Endodermal cell (in vitro differentiated cells): ENCODE results near the gene PPIL1. TPM values are rescaled to one million over a fixed set of nuclear protein-coding genes. Genes with fewer than 3 reads are reported as not detected.
A peak's percentile ranks its signal among the peaks of the same experiment; 100 is the strongest.

Experiments
- DNase-seq: peaks from one replicate; pipeline ENCODE4 v3.0.0-alpha.2; 2017
- H3K27ac ChIP-seq: 2 replicates; pipeline ENCODE4 v1.5.1; 2013; ENCODE audit warnings: mild to moderate bottlenecking, low read depth, low read length, moderate library complexity
- H3K27me3 ChIP-seq: 2 replicates; pipeline ENCODE4 v1.6.1; 2013; ENCODE audit warnings: mild to moderate bottlenecking, low read length, moderate library complexity; ENCODE audit not compliant: insufficient read depth, control insufficient read depth, poor library complexity, severe bottlenecking
- H3K36me3 ChIP-seq: 2 replicates; pipeline ENCODE4 v1.7.0; 2013; ENCODE audit warnings: mild to moderate bottlenecking, low read length, moderate library complexity; ENCODE audit not compliant: control insufficient read depth, insufficient read depth
- H3K4me1 ChIP-seq: one replicate; pipeline ENCODE4 v1.7.0; 2013; ENCODE audit warnings: low read length; ENCODE audit not compliant: control insufficient read depth, insufficient read depth
- H3K4me3 ChIP-seq: 2 replicates; pipeline ENCODE4 v1.5.1; 2013; ENCODE audit warnings: mild to moderate bottlenecking, low read length, moderate library complexity
- H3K9ac ChIP-seq: 2 replicates; pipeline ENCODE4 v1.6.1; 2013; ENCODE audit warnings: mild to moderate bottlenecking, low read length, moderate library complexity; ENCODE audit not compliant: poor library complexity, severe bottlenecking; ENCODE audit errors: extremely low read depth
- H3K9me3 ChIP-seq: 2 replicates; pipeline ENCODE4 v1.6.1; 2013; ENCODE audit warnings: mild to moderate bottlenecking, low read length, moderate library complexity; ENCODE audit not compliant: control insufficient read depth
- H3K27ac Mint-ChIP-seq: 2 replicates; pipeline ENCODE4 v1.8.0; 2020; ENCODE audit warnings: mixed read lengths
- H3K27me3 Mint-ChIP-seq: 2 replicates; pipeline ENCODE4 v1.8.0; 2021; ENCODE audit warnings: mild to moderate bottlenecking, mixed read lengths; ENCODE audit not compliant: insufficient read depth
- H3K36me3 Mint-ChIP-seq: 2 replicates; pipeline ENCODE4 v1.8.0; 2020; ENCODE audit warnings: low read depth, mixed read lengths
- H3K4me1 Mint-ChIP-seq: 2 replicates; pipeline ENCODE4 v1.8.0; 2020; ENCODE audit warnings: mixed read lengths
- H3K4me3 Mint-ChIP-seq: 2 replicates; pipeline ENCODE4 v1.8.0; 2020; ENCODE audit warnings: mild to moderate bottlenecking, moderate library complexity, mixed read lengths
- H3K9me3 Mint-ChIP-seq: 2 replicates; pipeline ENCODE4 v1.8.0; 2020; ENCODE audit warnings: mild to moderate bottlenecking, mixed read lengths
- CTCF ChIP-seq: fragments of 200-600 bp; sonication (generic); conservative IDR thresholded peaks from 2 replicates; pipeline ENCODE4 v1.5.0; 2021; ENCODE audit warnings: antibody characterized with exemption, mild to moderate bottlenecking
- WGBS, 2 experiments: methylation state at CpG; one replicate each; pipeline versions ENCODE4 v1.1.5 to v1.1.7; 2013; ENCODE audit warnings: missing lambda C conversion rate in 2 of 2, mixed read lengths in 1 of 2; ENCODE audit not compliant: insufficient coverage in 1 of 2, insufficient read length in 1 of 2; 5-methylcytosine and 5-hydroxymethylcytosine counted together
- total RNA-seq, 2 donors: library from RNA; stranded (reverse); fragmentation: NEBNext Ultra II Directional in 1 of 2; extraction: Animal tissue kit (Norgen Biotek cat#: 25700) in 1 of 2; gene quantifications; 2 replicates in 1 of 2; 3 replicates in 1 of 2; pipeline ENCODE4 v1.2.1, GENCODE V29; 2021

The PPIL1 gene
- total RNA-seq, 2 donors from 2014 or later: 36.7 to 53.3 TPM

- DNase-seq: no peak
- H3K4me3 ChIP-seq: no peak overlapping the region
- peaks cover 3% of the 10 kb centered on the region for H3K27me3 Mint-ChIP-seq
- no peak overlapping the region for H3K9ac ChIP-seq
- H3K9me3 ChIP-seq: no peaks in the 10 kb centered on the region
- peaks cover 9% of the 10 kb centered on the region for H3K4me1 Mint-ChIP-seq
- no peak overlapping the region for H3K27ac Mint-ChIP-seq
- H3K27me3 ChIP-seq: no peaks in the 10 kb centered on the region
- 94 to 100% methylated on average over 1 to 2 of the region's 3 CpGs for WGBS, 2 experiments
- no peaks in the 10 kb centered on the region for H3K4me1 ChIP-seq
- H3K36me3 ChIP-seq: no peaks in the 10 kb centered on the region
- no peaks in the 10 kb centered on the region for H3K36me3 Mint-ChIP-seq
- H3K4me3 Mint-ChIP-seq: no peak overlapping the region
- H3K9me3 Mint-ChIP-seq: no peaks in the 10 kb centered on the region
- peak; percentile 18 for TF ChIP-seq CTCF
- H3K27ac ChIP-seq: no peak overlapping the region
Measured at GRCh38 chr6:36890112-36890663, 15.6 kb upstream of the PPIL1 start.

- DNase-seq: no peak
- peaks cover 9% of the 10 kb centered on the region for H3K4me1 Mint-ChIP-seq
- Histone ChIP-seq H3K27me3 (no peaks in the 10 kb centered on the region), H3K9ac (no peak overlapping the region), H3K36me3 (no peaks in the 10 kb centered on the region), H3K4me3 (no peak overlapping the region), H3K4me1 (no peaks in the 10 kb centered on the region), H3K9me3 (no peaks in the 10 kb centered on the region), H3K27ac (no peak overlapping the region)
- H3K36me3 Mint-ChIP-seq: no peaks in the 10 kb centered on the region
- H3K4me3 Mint-ChIP-seq: no peak overlapping the region
- peaks cover 3% of the 10 kb centered on the region for H3K27me3 Mint-ChIP-seq
- H3K9me3 Mint-ChIP-seq: no peaks in the 10 kb centered on the region
- H3K27ac Mint-ChIP-seq: no peak overlapping the region
- TF ChIP-seq CTCF: no peak
- 79 to 86% methylated on average over 6 of the region's 6 CpGs for WGBS, 2 experiments
Measured at GRCh38 chr6:36888654-36889481, 14.3 kb upstream of the PPIL1 start.

GRCh38 chr6:36888115-36888643 is 13.6 kb upstream of the PPIL1 start:
- no peak overlapping the region for H3K9ac ChIP-seq
- Mint-ChIP-seq H3K27me3 (peaks cover 3% of the 10 kb centered on the region), H3K4me3 (no peak overlapping the region), H3K36me3 (no peaks in the 10 kb centered on the region), H3K9me3 (no peaks in the 10 kb centered on the region), H3K27ac (no peak overlapping the region), H3K4me1 (peaks cover 9% of the 10 kb centered on the region)
- H3K4me3 ChIP-seq: no peak overlapping the region
- no peaks in the 10 kb centered on the region for H3K36me3 ChIP-seq
- H3K9me3 ChIP-seq: no peaks in the 10 kb centered on the region
- WGBS, 2 experiments: 96 to 97% methylated on average over 7 of the region's 7 CpGs
- H3K27ac ChIP-seq: no peak overlapping the region
- no peaks in the 10 kb centered on the region for H3K4me1 ChIP-seq
- TF ChIP-seq CTCF: no peak
- DNase-seq: no peak
- H3K27me3 ChIP-seq: no peaks in the 10 kb centered on the region
